ENCODE data around the gene DMRTA2.

Gene DMRTA2

DNA sequence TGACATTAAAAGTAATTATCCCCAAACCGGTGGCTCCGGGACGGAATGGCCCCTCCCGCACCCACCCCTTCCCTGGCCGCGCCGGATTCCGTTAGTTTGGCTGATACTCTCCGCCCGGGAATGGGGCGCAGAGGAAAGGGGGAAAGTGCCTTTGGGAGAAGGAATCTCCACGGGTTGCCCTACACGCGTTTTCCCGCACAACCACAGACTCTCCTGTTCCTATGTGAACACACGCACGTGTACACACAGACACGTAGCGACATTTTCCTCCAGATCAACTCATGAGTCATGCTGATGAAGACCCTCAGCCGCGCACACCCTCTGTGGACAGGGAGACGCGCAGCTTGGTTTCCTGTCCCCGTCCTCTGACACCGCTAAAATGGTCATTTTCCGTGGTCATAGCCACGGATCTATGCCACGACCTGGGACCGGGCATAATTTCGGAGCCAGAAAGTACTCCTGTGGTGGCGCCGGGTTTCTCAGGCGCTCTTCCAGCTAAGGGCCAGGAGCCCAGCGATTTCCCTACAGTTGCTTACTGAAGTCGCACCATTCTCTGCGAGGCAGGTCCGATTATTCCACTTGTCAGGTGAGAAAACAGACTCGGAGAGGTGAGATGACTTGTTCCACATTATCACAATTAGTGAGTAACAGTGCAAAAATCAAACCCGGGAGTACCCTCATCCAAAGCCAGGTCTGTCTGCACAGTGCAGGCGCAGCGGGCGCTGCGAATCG lies 4.0 kb upstream of the DMRTA2 start:
- no peak overlapping the region for H3K27ac ChIP-seq
- TF ChIP-seq, protein P1, sequence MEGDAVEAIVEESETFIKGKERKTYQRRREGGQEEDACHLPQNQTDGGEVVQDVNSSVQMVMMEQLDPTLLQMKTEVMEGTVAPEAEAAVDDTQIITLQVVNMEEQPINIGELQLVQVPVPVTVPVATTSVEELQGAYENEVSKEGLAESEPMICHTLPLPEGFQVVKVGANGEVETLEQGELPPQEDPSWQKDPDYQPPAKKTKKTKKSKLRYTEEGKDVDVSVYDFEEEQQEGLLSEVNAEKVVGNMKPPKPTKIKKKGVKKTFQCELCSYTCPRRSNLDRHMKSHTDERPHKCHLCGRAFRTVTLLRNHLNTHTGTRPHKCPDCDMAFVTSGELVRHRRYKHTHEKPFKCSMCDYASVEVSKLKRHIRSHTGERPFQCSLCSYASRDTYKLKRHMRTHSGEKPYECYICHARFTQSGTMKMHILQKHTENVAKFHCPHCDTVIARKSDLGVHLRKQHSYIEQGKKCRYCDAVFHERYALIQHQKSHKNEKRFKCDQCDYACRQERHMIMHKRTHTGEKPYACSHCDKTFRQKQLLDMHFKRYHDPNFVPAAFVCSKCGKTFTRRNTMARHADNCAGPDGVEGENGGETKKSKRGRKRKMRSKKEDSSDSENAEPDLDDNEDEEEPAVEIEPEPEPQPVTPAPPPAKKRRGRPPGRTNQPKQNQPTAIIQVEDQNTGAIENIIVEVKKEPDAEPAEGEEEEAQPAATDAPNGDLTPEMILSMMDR (conservative IDR thresholded peaks at IDR 0.05) = no peak

DNA sequence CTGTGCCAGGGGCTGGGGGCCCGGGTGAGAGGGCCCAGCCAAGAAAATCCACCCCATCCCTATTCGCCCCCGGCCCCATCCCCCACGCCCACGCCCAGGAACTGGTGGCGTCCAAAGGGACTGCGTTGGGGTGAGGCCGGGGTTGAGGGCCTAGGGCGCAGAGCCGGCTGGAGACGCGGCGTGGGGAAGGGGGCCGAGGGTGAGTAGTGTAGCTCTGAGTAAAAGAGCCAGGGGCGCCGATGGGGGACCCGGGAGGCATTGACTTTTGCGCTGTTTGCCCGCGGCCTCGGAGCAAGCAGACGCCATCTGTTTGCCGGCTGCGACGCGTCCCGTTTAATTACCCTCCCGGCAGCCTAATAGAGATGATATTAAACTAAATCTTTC lies 3.5 kb upstream of the DMRTA2 start:
- TF ChIP-seq, protein P1 (conservative IDR thresholded peaks at IDR 0.05) = no peak
- no peak overlapping the region for H3K27ac ChIP-seq

DNA sequence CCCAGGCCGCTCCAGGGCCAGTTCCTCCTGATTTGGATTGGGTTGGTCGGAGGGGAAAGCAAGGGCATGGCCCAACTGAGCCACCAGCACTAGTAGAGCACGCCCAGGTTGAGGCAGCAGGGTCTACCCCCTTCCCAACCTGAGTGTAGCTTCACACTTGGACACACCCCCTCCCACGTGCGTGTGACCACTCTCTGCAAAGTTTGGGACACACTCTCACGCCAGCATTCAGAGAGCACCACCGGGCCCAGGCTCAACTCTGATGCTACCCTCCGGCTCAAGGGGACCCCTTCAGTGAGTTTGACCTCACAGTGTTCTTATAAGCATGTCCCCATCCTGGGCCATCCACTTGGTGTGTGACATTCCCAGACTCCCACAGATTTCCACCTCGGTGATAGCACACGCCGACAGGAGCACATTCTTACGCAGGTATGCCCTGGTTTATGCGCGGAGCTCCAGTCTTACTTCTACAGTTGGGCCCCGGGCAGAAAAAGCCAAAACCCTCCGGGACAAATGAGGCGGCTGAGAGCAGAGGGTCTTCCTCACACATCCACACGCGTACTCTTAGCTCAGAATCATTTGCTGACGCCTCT lies 3.0 kb upstream of the DMRTA2 start:
- TF ChIP-seq, protein P1 (conservative IDR thresholded peaks at IDR 0.05) = no peak
- H3K27ac ChIP-seq = no peak overlapping the region

DNA sequence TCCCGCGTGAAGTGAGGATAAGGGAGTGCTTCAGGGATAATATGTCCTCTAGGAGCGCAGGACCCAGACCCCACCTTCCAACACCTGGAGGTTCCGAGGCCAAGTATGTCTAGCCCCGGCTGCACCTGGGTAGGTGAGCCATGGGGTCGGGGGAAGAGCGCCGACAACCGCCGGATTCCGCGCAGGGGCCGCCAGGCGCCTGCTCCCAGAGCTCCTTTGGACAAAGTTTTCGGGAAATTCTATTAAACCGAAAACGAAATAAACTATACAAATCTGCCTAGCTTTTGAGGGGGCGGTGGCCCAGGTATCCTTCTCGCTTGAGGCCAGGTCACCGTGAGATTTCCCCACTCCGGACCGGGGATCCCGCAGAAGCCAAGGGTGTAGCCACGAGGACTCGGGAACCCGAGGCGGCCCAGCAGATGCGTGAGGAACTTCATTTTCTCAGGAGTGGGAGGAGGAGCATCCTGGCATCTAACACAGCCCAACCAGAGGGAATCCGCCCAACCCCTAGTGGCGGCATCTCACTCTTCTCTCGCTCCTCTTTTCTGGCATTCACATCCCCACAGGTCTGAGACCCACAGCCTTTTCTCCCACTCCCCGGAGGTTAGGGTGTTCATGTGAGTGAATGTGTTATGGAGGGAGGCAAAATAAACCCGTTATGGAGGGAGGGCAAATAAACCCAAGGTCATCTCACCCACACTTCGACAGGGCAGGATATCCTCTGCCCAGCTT lies 2.3 kb upstream of the DMRTA2 start:
- no peak overlapping the region for H3K27ac ChIP-seq
- TF ChIP-seq, protein P1 (conservative IDR thresholded peaks at IDR 0.05) = no peak

DNA sequence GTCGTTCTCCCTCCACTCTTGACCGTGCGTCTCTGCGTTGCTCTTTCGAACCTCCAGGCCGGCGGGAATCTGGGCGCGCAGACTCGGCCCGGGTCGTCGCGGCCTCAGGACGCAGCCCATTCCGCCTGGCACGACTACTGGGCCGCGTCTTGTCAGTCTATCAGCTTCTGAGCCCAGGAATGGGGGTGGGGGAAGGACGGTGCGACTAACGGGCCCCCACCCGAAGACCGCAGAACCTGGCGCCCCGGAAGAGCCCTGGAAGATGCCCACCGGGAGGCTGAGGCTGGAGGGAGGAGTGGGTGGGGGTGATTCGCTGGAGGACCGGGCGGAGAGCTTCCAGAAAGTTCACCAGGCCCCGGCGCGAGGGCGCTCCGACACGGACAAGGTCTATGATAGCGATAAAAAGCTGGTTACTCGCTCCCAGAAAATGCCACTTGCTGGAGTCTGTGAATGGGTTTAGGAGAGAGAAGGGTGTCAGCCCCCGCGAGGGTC lies 1.7 kb upstream of the DMRTA2 start:
- no peak overlapping the region for H3K27ac ChIP-seq
- TF ChIP-seq, protein P1 (conservative IDR thresholded peaks at IDR 0.05) = no peak

DNA sequence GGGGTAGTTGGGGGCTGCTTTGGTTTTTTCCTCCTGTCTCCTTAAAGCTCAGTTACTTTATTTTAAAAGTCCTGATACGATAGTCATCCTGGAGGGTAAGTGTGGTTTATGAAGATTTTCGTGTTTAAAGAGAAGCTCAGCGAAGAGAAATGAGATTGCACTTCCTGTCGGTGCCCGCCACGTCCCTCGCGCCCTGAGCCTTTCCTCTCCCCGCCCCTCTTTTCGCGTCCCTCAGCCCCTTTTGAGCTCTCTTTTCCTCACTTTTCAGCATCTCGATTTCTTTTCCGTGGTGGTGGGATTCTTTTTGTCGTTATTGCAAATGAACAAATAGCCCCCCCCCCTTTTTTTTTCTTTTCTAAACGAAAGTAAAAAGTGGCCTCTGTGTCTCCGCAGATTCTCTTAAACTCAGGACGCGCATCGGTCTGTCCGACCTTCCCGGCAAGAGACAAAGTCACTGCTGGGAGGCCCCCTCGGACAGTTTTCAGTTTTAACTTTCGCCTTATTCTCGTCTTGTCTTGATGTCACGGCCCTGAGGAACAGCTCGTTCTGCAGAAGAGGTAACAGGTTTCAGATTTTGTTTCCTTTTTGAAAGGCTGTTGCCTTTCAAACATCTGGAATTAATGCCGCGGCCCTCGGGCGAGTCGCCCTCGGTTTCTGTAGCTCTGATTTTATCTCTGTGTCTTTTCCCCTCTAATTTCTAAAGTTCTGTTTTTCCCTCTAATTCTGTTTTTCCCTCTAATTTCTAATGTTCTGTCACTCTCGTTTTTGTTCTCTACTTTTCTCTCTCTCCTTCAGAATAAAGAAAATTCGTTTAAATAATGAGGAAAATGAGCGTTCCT lies 1.0 kb upstream of the DMRTA2 start:
- no peak overlapping the region for H3K27ac ChIP-seq
- TF ChIP-seq, protein P1 (conservative IDR thresholded peaks at IDR 0.05) = no peak

DNA sequence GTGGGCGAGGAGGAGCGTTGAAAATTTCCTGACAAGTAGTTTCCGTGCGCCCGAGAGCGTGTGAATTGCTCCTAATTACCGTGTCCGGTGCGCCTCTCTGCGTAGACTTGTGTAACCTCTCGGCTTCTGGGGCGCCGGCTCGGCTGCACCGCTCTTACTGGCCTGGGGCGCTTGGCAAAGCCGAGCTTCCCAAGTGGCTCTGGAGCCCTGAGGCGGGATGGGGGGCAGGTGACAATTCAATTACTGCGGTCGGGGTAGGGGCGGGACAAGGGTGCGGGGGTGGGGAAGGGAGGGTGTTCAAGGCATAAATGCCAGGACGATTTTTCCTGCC lies 392 bp upstream of the DMRTA2 start:
- no peak overlapping the region for H3K27ac ChIP-seq
- TF ChIP-seq, protein P1 (conservative IDR thresholded peaks at IDR 0.05) = no peak
